LoVo (cell line): ENCODE measurements around the gene SLC12A4.

Experiments used
- DNase-seq: peaks from one replicate; pipeline ENCODE4 v3.0.0-alpha.2; 2016; ENCODE audit warnings: low spot score

The SLC12A4 gene

GRCh38 chr16:67963292-67963661 is 5.2 kb downstream of the SLC12A4 start:
- no peak for DNase-seq

- DNase-seq, result no peak
These were observed 6.3 kb downstream of the SLC12A4 start for GRCh38 chr16:67962135-67962534.

- DNase-seq, result no peak
These were observed 6.9 kb downstream of the SLC12A4 start for GRCh38 chr16:67961551-67961957.

DNA sequence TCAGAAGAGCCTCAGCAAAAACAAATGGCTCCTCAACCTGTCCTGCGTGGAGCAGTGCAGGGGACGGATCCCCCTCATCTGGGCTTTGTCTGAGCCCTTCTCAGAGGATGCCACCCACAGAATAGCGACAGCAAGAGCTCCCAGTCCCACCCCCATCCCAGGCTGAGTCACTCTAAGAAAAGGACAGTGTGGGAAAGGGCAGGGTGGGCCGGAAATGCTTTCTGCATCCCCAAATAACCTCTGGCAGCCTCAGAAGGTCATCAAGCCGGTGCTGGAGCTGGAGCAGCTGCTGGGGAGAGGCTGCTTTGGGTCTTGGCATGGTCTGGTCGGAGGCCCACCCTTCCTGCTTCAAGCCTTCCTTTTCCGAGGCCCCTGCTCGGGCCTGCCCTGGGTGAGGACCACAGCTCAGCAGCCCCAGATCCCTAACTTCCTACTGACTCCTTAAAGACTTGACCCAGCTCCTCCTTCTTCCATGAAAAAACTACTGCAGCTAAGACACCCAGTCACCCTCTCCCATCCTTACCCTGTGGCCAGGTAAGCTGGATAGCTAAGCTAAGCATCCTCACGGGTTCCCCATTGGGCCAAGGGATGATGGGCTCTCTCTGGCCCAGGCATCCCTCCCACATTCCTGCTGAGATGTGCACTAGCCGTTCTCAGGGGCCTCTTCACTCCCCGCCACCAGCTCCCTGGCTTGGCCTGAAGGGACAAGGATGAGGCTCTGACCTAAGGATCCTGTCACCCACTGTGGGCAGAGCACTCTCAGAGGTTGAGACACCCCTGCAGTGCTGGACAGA is 8.7 kb downstream of the SLC12A4 start:
- no peak for DNase-seq

DNA sequence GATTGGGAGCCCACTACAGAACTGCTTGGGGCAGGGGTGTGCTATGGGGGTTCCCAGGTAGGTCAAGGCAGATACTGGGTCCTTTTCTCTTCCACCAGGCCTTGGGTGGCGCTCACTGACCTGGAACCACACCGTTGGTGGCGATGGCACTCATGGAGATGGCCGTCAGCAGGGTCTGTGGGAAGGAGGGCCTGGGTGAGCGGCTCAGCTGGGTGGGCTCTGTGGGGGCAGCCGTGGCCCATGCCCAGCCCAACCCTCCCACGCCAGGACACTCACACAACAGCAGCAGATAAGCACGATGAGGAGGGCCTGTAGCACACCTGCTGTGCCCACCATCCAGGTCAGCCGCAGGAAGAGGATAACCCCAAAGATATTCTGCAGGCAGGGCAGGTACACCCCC is 10.8 kb downstream of the SLC12A4 start:
- no peak for DNase-seq

- no peak for DNase-seq
These were observed 13.8 kb downstream of the SLC12A4 start for GRCh38 chr16:67954421-67955196.

- no peak for DNase-seq
These were observed 14.6 kb downstream of the SLC12A4 start for GRCh38 chr16:67953641-67954375.

DNA sequence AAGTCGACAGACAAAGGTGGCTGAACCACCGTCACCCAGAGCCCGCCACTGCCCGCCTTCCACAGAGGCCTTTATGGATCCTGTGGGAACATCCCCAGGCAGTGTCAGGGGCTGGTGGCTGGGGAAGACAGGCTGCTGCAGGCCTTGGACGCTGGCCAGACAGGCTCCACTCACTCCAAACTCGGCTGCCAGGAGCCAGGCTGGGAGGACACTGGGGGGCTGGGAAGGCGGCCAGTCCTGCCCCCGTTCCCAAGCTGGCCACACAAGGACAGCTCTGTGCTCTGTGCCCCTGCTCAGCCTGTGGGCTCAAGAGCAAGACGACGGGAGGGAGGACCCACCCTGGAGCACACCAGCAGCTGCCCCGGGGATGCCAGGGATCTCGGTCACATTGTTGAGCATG is 17.0 kb downstream of the SLC12A4 start:
- no peak for DNase-seq

DNA sequence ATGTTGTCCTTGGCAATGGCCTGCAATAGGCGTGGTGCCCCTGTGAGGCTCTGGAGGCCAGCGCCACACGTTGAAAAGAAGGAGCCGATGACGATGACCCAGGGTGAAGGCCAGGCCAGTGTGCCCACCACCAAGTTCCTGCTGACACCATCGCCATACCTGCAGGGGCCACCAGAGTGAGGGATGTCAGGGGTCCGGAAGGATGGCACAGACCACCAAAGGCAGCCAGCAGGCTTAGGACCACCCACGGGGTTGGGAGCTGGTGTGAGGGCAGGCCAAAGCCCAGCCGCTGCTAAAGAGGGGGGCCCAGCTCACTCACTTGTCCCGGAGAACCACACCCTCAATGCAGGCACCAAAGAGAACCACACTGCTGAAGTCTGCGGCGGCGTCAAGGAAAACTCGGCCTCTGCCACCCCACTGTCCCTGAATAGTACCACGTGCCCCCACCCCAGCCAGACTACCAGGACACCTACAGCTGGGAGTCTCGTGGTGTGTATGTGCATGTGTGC is 18.0 kb downstream of the SLC12A4 start:
- no peak for DNase-seq

DNA sequence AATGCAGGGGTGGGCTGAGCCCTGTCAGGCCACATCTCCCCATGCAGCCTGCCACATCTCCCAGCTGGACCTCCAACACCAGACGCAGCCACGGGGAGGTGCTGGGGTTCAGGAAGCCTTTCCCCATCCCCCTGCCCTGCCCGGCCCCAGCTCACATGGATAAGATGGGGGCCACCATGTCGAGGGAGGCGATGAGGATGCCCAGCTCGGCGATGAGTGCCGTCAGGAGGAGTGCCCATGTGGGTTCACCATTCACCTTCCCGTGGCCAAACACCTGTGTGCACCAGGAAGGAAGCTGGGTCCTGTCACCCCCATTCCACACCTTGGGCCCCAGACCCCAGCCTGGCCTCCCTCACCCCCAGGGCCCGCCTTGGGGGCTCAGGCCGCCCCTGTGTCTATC is 18.8 kb downstream of the SLC12A4 start:
- DNase-seq, result no peak

GRCh38 chr16:67948015-67948414 is 20.4 kb downstream of the SLC12A4 start:
- no peak for DNase-seq

GRCh38 chr16:67946966-67947558 is 21.4 kb downstream of the SLC12A4 start:
- DNase-seq, result no peak

- DNase-seq, result no peak
These were observed 22.3 kb downstream of the SLC12A4 start for GRCh38 chr16:67946128-67946569.

DNA sequence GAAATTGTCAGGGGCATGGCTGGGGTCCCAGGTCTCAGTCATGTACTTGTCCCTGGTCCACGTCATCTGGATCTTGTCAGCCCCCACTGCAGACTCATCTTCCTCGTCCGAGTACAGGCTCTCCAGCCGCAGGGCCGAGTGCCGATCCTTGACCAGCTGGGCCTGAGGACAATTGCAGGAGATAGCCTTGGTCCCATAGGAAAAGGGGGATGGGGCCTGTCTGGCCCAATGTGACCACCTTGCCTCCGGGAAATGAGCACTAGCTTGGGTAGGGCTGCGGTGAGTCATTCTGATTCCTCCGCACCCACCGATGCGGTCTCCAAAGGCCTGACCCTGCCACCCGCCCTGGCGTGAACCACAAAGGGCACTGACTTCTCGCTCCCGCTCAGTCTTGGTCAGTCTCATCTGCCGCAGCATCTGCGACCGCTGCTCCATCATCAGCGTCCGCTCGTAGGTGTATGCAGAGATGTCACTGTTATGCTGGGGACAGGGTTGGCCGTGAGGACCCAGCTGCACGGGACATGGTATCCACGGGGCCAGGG is 23.0 kb downstream of the SLC12A4 start:
- no peak for DNase-seq

- DNase-seq, result no peak
These were observed 23.6 kb downstream of the SLC12A4 start for GRCh38 chr16:67944690-67945391.

DNA sequence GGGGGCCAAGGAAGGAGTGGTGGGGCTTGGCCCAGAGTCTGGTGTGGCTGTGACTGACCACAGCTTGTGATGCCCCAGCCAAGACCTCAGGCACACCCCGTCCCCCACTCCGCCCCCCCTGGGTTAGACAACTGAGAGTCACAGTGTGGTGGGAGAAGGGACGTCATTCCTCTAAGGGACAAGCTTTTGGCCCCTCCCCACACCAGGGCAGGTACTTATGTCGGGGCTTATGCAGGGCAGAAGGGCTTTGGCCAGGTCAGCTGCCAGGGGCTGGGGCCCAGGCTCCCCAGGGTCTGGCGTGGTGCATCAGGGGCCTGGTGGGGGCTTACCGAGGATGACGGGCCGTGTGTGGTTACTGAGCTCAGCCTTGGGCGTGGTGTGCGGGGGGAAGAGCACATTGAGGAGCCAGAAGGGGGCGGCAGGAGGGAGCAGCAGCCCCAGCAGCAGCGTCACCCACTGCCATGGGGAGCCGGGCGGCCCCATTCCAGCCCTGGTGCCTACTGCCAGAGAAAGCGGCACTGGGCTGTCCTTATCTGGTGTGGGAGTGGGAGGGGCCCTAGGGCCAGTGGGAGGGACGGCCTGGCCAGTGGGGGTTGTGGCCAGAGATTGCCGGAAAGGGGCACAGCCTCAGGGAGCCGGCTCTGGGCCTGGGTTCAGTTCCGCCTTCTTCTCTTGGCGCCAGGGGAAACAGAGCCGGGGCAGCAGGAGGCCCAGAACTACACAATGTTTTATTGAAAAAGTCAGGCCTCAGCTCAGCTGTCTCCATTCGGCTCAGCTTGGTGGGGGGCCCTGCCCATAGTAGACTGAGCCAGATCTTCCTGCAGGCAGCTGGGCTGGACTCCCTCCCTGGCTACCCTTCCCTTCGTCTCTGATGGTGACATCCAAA is 24.6 kb downstream of the SLC12A4 start, which contains the start of gene LCAT:
LCAT (minus strand) TSS at position 502 of the 886 bp plus-strand sequence; CDS start at position 483, 19 bp downstream.
- no peak for DNase-seq

DNA sequence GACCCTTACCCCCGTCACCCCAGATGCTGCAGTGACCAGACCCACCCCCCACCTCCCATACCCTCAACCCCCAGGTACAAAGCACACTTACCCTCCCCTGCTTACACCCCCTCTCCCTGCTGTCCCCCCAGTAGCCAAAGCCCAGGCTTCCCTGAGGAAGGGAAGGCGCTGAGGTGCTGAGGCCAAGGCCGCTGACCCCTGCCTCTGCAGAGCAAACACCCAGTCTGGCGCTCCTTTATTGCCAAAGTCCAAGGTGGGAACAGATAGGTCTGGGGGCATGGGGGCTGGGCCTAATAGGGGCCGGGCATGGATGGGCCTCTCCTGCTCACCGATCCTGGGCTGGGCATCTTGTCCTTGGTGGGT is 25.2 kb downstream of the SLC12A4 start:
- no peak for DNase-seq

DNA sequence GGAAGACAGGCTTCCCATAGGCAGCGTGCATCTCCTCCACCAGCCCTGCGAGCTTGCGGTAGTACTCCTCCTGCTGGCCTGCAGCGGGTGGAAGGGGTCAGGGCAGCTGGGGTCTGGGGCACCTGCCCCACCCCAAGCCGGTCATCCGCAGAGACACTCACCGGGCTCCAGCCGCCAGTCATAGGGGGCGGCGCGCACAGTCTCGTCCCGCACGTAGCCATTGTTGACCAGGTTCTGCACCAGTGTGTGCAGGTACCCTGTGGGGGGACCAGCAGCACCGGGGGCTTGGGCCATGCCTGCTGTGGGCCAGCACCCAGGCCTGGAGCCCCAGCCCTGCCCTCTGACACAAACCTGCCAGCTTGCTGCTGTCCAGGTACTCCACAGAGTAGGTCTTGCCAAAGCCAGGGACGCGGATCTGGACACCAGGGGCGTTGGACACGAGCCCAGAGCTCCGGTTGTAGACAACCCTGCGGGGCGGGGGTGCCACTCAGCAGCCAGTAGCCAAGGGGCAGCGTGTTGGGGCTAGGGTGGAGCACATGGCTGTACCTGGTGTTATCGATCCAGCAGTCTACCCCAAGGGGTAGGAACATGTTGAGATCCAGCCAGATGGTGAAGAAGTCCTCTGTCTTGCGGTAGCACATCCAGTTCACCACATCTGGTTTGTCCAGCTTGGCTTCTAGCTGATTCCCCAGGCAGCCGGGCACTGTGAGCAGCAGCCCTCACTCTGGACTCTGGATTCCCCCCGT is 25.8 kb downstream of the SLC12A4 start:
- DNase-seq, result no peak

DNA sequence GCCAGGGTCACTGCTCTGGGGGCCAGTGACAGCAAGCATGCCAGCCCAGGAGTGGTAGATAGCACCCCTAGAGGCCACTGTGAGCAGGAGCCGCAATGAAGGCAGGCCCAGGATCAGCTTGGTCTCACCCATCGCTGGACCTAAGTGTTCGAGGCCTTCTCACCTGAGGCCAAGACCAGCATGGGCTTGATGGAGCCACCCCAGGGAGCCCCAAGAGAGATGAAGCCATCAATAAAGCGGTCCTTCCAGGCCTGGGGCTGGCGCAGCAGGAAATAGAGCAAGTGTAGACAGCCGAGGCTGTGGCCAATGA is 26.3 kb downstream of the SLC12A4 start:
- peak; percentile 46 for DNase-seq
